Astrocyte (in vitro differentiated cells and primary cell): ENCODE data around the gene RSRP1.
"Not testable (repeated sequence)": the region's sequence is repeated elsewhere in the genome, so short reads cannot be mapped to it uniquely, and the experiment has no call there.

Source experiments
- EZH2 ChIP-seq: IDR thresholded peaks from 2 replicates; pipeline ENCODE4 v1.6.1; 2012; ENCODE audit warnings: mild to moderate bottlenecking, low read length, inconsistent platforms; ENCODE audit not compliant: insufficient read depth
- TF ChIP-seq, protein P1 (sequence below): IDR thresholded peaks from 2 replicates; pipeline ENCODE4 v1.5.1; 2011; ENCODE audit warnings: low read depth, mild to moderate bottlenecking, inconsistent platforms, low read length, moderate library complexity; ENCODE audit not compliant: insufficient read depth

GRCh38 chr1:25267288-25268142 lies 20.3 kb upstream of the RSRP1 start:
- TF ChIP-seq, protein P1, sequence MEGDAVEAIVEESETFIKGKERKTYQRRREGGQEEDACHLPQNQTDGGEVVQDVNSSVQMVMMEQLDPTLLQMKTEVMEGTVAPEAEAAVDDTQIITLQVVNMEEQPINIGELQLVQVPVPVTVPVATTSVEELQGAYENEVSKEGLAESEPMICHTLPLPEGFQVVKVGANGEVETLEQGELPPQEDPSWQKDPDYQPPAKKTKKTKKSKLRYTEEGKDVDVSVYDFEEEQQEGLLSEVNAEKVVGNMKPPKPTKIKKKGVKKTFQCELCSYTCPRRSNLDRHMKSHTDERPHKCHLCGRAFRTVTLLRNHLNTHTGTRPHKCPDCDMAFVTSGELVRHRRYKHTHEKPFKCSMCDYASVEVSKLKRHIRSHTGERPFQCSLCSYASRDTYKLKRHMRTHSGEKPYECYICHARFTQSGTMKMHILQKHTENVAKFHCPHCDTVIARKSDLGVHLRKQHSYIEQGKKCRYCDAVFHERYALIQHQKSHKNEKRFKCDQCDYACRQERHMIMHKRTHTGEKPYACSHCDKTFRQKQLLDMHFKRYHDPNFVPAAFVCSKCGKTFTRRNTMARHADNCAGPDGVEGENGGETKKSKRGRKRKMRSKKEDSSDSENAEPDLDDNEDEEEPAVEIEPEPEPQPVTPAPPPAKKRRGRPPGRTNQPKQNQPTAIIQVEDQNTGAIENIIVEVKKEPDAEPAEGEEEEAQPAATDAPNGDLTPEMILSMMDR, result not testable (repeated sequence)
- not testable (repeated sequence) for TF ChIP-seq EZH2
